Liver (tissue), 9 donors: ENCODE data around the gene SMIM35. TPM values are rescaled to one million over a fixed set of nuclear protein-coding genes. Genes with fewer than 3 reads are reported as not detected.

Source experiments
- DNase-seq: peaks from one replicate; pipeline ENCODE4 v3.0.0-alpha.2; 2017; ENCODE audit warnings: low spot score
- H3K27ac ChIP-seq, 2 donors: one replicate each; pipeline ENCODE4 v1.7.0; 2013; ENCODE audit warnings: inconsistent platforms in 2 of 2, low read length in 2 of 2, control low read depth in 1 of 2, low read depth in 1 of 2, mild to moderate bottlenecking in 1 of 2
- H3K27me3 ChIP-seq, 4 donors: one replicate each; pipeline versions ENCODE4 v1.6.1 to v1.7.0; 2013; ENCODE audit warnings: low read length in 3 of 4, inconsistent platforms in 1 of 4, mild to moderate bottlenecking in 1 of 4, moderate library complexity in 1 of 4; ENCODE audit not compliant: control insufficient read depth in 4 of 4, insufficient read depth in 4 of 4
- H3K36me3 ChIP-seq, 4 donors: one replicate each; pipeline versions ENCODE4 v1.6.1 to v1.7.0; 2013; ENCODE audit warnings: low read length in 3 of 4, mild to moderate bottlenecking in 3 of 4, low read depth in 1 of 4, moderate library complexity in 1 of 4; ENCODE audit not compliant: control insufficient read depth in 4 of 4, insufficient read depth in 3 of 4
- H3K4me1 ChIP-seq, 4 donors: one replicate each; pipeline versions ENCODE4 v1.6.1 to v1.7.0; 2013; ENCODE audit warnings: low read length in 3 of 4, mild to moderate bottlenecking in 3 of 4, moderate library complexity in 1 of 4; ENCODE audit not compliant: control insufficient read depth in 4 of 4, insufficient read depth in 4 of 4
- H3K4me3 ChIP-seq, 3 donors: one replicate each; pipeline versions ENCODE4 v1.6.1 to v1.7.0; 2013; ENCODE audit warnings: low read length in 3 of 3, control low read depth in 1 of 3, low read depth in 1 of 3, mild to moderate bottlenecking in 1 of 3
- H3K9ac ChIP-seq, 2 donors: one replicate each; pipeline ENCODE4 v1.7.0; 2013; ENCODE audit warnings: low read length in 2 of 2, mild to moderate bottlenecking in 2 of 2, moderate library complexity in 2 of 2, control low read depth in 1 of 2, low read depth in 1 of 2
- H3K9me3 ChIP-seq, 4 donors: one replicate each; pipeline versions ENCODE4 v1.6.1 to v1.7.0; 2013; ENCODE audit warnings: low read length in 3 of 4; ENCODE audit not compliant: control insufficient read depth in 4 of 4
- EGR1 ChIP-seq, 2 donors: IDR thresholded peaks; 2 replicates each; pipeline ENCODE4 v1.6.1; 2016 to 2018; ENCODE audit warnings: antibody characterized with exemption in 2 of 2, low read depth in 2 of 2
- FOXA1 ChIP-seq: IDR thresholded peaks from 2 replicates; pipeline ENCODE4 v1.6.1; 2016; ENCODE audit warnings: antibody characterized with exemption
- GABPA ChIP-seq, 2 donors: IDR thresholded peaks in 1 of 2; conservative IDR thresholded peaks in 1 of 2; 2 replicates each; pipeline ENCODE4 v1.6.1; 2016; ENCODE audit warnings: antibody characterized with exemption in 2 of 2, mild to moderate bottlenecking in 1 of 2, moderate library complexity in 1 of 2
- HNF4A ChIP-seq, 2 donors: conservative IDR thresholded peaks; 2 replicates each; pipeline ENCODE4 v1.6.1; 2016; ENCODE audit warnings: antibody characterized with exemption in 2 of 2, mild to moderate bottlenecking in 2 of 2
- NR2F2 ChIP-seq: IDR thresholded peaks from 2 replicates; pipeline ENCODE4 v1.6.1; 2016; ENCODE audit warnings: antibody characterized with exemption
- RAD21 ChIP-seq, 2 donors: IDR thresholded peaks; 2 replicates each; pipeline ENCODE4 v1.6.1; 2016; ENCODE audit warnings: antibody characterized with exemption in 2 of 2, mild to moderate bottlenecking in 2 of 2
- RXRA ChIP-seq, 2 donors: IDR thresholded peaks; 2 replicates each; pipeline ENCODE4 v1.6.1; 2017 to 2018; ENCODE audit warnings: antibody characterized with exemption in 2 of 2, mild to moderate bottlenecking in 1 of 2
- TAF1 ChIP-seq: conservative IDR thresholded peaks from 2 replicates; pipeline ENCODE4 v1.6.1; 2016; ENCODE audit warnings: antibody characterized with exemption, mild to moderate bottlenecking
- WGBS: extraction: QIAGEN DNeasy Blood & Tissue Kit; methylation state at CpG from one replicate; pipeline ENCODE4 v1.1.7; 2013; 5-methylcytosine and 5-hydroxymethylcytosine counted together
- polyA plus RNA-seq, 2 donors: library from polyadenylated mRNA; stranded (reverse) in 1 of 2; unstranded in 1 of 2; fragments of 200-250 nt in 1 of 2; fragments of >200 nt in 1 of 2; fragmentation: Nextera tagmentation in 1 of 2; extraction: Ambion mirVana in 1 of 2; gene quantifications; one replicate each; pipeline versions ENCODE4 v1.2.1 to v1.2.3, GENCODE V29; 2013 to 2015
- total RNA-seq, 2 donors: library from RNA; depleted of rRNA; stranded (reverse); fragments of >200 nt; gene quantifications; one replicate each; pipeline ENCODE4 v1.2.3, GENCODE V29; 2014
- TF ChIP-seq, protein P1 (sequence below): IDR thresholded peaks from 2 replicates; pipeline ENCODE4 v1.6.1; 2016; ENCODE audit warnings: antibody characterized with exemption, mild to moderate bottlenecking
- TF ChIP-seq, protein P2 (sequence below): IDR thresholded peaks from 2 replicates; pipeline ENCODE4 v1.6.1; 2016; ENCODE audit warnings: antibody characterized with exemption
- TF ChIP-seq, protein P3 (sequence below): IDR thresholded peaks from 2 replicates; pipeline ENCODE4 v1.6.1; 2016; ENCODE audit warnings: antibody characterized with exemption
- donor health status: healthy.
- donor health status: healthy.
- donor health status: healthy.
- donor health status: healthy.
- donor health status: healthy.

The SMIM35 gene
- total and polyA plus RNA-seq, 4 donors = 0.07 TPM; not detected in 3

DNA sequence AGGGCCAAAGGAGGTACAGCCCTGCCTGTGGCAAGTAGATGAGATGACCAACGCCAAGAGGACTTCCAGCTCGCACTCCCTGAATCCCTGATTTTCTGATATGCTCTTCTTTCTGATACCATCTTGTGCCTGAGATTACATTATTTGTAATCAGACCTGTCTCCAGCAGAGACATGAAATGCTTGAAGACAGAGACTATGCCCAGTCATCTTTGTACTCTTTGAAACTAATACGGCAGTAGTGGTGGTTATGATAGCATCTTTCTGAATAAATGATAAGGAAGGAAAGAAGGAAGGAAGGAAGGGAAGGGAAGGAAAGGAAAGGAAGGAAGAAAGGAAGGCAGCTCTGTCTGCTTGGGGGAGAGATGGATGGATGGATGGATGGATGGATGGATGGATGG is 72.7 kb downstream of the SMIM35 start:
- H3K27ac ChIP-seq = no peak overlapping the region
- TF ChIP-seq, protein P1, sequence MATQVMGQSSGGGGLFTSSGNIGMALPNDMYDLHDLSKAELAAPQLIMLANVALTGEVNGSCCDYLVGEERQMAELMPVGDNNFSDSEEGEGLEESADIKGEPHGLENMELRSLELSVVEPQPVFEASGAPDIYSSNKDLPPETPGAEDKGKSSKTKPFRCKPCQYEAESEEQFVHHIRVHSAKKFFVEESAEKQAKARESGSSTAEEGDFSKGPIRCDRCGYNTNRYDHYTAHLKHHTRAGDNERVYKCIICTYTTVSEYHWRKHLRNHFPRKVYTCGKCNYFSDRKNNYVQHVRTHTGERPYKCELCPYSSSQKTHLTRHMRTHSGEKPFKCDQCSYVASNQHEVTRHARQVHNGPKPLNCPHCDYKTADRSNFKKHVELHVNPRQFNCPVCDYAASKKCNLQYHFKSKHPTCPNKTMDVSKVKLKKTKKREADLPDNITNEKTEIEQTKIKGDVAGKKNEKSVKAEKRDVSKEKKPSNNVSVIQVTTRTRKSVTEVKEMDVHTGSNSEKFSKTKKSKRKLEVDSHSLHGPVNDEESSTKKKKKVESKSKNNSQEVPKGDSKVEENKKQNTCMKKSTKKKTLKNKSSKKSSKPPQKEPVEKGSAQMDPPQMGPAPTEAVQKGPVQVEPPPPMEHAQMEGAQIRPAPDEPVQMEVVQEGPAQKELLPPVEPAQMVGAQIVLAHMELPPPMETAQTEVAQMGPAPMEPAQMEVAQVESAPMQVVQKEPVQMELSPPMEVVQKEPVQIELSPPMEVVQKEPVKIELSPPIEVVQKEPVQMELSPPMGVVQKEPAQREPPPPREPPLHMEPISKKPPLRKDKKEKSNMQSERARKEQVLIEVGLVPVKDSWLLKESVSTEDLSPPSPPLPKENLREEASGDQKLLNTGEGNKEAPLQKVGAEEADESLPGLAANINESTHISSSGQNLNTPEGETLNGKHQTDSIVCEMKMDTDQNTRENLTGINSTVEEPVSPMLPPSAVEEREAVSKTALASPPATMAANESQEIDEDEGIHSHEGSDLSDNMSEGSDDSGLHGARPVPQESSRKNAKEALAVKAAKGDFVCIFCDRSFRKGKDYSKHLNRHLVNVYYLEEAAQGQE = no peak
- TF ChIP-seq, protein P2, sequence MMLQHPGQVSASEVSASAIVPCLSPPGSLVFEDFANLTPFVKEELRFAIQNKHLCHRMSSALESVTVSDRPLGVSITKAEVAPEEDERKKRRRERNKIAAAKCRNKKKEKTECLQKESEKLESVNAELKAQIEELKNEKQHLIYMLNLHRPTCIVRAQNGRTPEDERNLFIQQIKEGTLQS = no peak
- TF ChIP-seq NR2F2 (no peak), FOXA1 (no peak), EGR1 (IDR thresholded peaks at IDR 0.05; ENCODE audit: low read depth in 2 of 2) (no peak), RXRA (IDR thresholded peaks at IDR 0.05) (no peak), RAD21 (IDR thresholded peaks at IDR 0.05) (no peak), HNF4A (conservative IDR thresholded peaks at IDR 0.05) (no peak), TAF1 (no peak)
- TF ChIP-seq, protein P3, sequence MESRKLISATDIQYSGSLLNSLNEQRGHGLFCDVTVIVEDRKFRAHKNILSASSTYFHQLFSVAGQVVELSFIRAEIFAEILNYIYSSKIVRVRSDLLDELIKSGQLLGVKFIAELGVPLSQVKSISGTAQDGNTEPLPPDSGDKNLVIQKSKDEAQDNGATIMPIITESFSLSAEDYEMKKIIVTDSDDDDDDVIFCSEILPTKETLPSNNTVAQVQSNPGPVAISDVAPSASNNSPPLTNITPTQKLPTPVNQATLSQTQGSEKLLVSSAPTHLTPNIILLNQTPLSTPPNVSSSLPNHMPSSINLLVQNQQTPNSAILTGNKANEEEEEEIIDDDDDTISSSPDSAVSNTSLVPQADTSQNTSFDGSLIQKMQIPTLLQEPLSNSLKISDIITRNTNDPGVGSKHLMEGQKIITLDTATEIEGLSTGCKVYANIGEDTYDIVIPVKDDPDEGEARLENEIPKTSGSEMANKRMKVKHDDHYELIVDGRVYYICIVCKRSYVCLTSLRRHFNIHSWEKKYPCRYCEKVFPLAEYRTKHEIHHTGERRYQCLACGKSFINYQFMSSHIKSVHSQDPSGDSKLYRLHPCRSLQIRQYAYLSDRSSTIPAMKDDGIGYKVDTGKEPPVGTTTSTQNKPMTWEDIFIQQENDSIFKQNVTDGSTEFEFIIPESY = no peak

DNA sequence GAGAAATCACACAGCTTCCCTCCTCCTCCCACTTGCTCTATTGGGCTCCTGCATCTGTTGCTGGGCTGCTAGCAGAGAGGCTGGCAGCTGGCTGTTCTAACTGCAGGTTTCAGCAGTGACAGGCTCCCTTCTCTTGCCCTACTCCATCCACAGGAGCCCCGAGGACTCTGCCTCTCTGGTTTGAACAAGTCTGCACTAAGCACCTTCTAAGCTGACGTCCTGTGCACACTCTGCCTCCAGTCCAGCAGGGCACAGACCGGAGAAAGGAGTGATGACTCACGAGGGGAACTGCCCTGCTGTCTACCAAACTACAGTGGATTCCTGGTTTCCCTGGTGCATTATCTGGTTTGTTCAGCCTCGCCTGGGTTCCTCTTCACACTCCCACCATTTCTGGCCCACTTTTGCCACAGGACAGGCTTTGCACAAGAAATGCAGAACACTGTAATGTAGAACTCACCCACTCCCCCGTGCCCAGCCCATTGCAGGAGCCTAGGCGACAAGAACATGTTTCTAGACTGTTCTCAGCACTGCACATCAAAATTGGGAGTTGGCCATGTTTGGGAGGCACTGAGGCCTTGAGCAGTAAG is 74.6 kb downstream of the SMIM35 start:
- H3K4me3 ChIP-seq = no peak overlapping the region

More for the DNA sequence above, 72.7 kb downstream of the SMIM35 start:
- Histone ChIP-seq H3K9me3 (no peaks in the 10 kb centered on the region), H3K9ac (no peak overlapping the region), H3K27me3 (no peaks in the 10 kb centered on the region), H3K36me3 (no peaks in the 10 kb centered on the region), H3K4me1 (no peaks in the 10 kb centered on the region), H3K4me3 (no peak overlapping the region)
- no peak for DNase-seq
- 94% methylated on average over 3 of the region's 3 CpGs for WGBS

More for the DNA sequence above, 74.6 kb downstream of the SMIM35 start:
- WGBS = 78% methylated on average over 7 of the region's 7 CpGs
- DNase-seq = no peak
- H3K9ac ChIP-seq = no peak overlapping the region
- peaks cover 0 to 2% (median 0%) of the 10 kb centered on the region in 4 donors for H3K4me1 ChIP-seq
- no peaks in the 10 kb centered on the region for H3K27me3 ChIP-seq
- no peaks in the 10 kb centered on the region for H3K9me3 ChIP-seq
- TF ChIP-seq, protein P3 = no peak
- TF ChIP-seq FOXA1 (no peak), GABPA (IDR thresholded peaks at IDR 0.05 in 1 of 2, conservative IDR thresholded peaks at IDR 0.05 in 1 of 2) (no peak)
- no peaks in the 10 kb centered on the region for H3K36me3 ChIP-seq
- H3K27ac ChIP-seq = peak overlapping the region; percentile 41 to 46
